Gastroesophageal sphincter (tissue), 3 donors: ENCODE results near the gene FBXW7.

ENCODE experiments used
- EP300 ChIP-seq: sonication (generic); formaldehyde crosslinking; IDR thresholded peaks from one replicate; pipeline ENCODE4 v1.6.1; 2017; ENCODE audit warnings: antibody characterized with exemption, mild to moderate bottlenecking
- POLR2A ChIP-seq, 2 donors: fragments of 450-650 bp; IDR thresholded peaks; one replicate each; pipeline ENCODE4 v1.6.1; 2017; ENCODE audit warnings: antibody characterized with exemption in 2 of 2, mild to moderate bottlenecking in 2 of 2, moderate library complexity in 1 of 2
- POLR2AphosphoS5 ChIP-seq: sonication (generic); formaldehyde crosslinking; IDR thresholded peaks from one replicate; pipeline ENCODE4 v1.6.1; 2017; ENCODE audit warnings: antibody characterized with exemption
- TF ChIP-seq, protein P1 (sequence below), 4 experiments: fragments of 200-600 bp in 2 of 4; fragments of 450-650 bp in 2 of 4; sonication (generic) in 1 of 4; IDR thresholded peaks; one replicate each; pipeline ENCODE4 v1.5.1; 2017 to 2019; ENCODE audit warnings: antibody characterized with exemption in 4 of 4, mild to moderate bottlenecking in 2 of 4, moderate library complexity in 2 of 4

GRCh38 chr4:152448038-152448707 is 87.7 kb downstream of the FBXW7 start:
- TF ChIP-seq, protein P1, sequence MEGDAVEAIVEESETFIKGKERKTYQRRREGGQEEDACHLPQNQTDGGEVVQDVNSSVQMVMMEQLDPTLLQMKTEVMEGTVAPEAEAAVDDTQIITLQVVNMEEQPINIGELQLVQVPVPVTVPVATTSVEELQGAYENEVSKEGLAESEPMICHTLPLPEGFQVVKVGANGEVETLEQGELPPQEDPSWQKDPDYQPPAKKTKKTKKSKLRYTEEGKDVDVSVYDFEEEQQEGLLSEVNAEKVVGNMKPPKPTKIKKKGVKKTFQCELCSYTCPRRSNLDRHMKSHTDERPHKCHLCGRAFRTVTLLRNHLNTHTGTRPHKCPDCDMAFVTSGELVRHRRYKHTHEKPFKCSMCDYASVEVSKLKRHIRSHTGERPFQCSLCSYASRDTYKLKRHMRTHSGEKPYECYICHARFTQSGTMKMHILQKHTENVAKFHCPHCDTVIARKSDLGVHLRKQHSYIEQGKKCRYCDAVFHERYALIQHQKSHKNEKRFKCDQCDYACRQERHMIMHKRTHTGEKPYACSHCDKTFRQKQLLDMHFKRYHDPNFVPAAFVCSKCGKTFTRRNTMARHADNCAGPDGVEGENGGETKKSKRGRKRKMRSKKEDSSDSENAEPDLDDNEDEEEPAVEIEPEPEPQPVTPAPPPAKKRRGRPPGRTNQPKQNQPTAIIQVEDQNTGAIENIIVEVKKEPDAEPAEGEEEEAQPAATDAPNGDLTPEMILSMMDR (IDR thresholded peaks at IDR 0.05): no peak
- TF ChIP-seq POLR2A (IDR thresholded peaks at IDR 0.05): no peak
- no peak for TF ChIP-seq POLR2AphosphoS5
- no peak for TF ChIP-seq EP300
